Mesendoderm (in vitro differentiated cells): ENCODE measurements around the gene ZNF791.

Source experiments
- DNase-seq: peaks from one replicate; pipeline ENCODE4 v3.0.0; 2013
- H2AK5ac ChIP-seq: 2 replicates; pipeline ENCODE4 v1.6.1; 2013; ENCODE audit warnings: low read length, inconsistent platforms
- H2BK120ac ChIP-seq: 2 replicates; pipeline ENCODE4 v1.6.1; 2013; ENCODE audit warnings: low read depth, mild to moderate bottlenecking, low read length, moderate library complexity, mixed read lengths
- H2BK15ac ChIP-seq: replicated peaks from 2 replicates; pipeline ENCODE4 v1.6.1; 2013; ENCODE audit warnings: low read depth, mild to moderate bottlenecking, moderate library complexity
- H2BK5ac ChIP-seq: 2 replicates; pipeline ENCODE4 v1.6.1; 2013; ENCODE audit warnings: low read length, inconsistent platforms
- H3K18ac ChIP-seq: 2 replicates; pipeline ENCODE4 v1.6.1; 2013; ENCODE audit warnings: mild to moderate bottlenecking, low read length, mixed read lengths
- H3K23ac ChIP-seq: one replicate; pipeline ENCODE4 v1.6.1; 2013; ENCODE audit warnings: low read length
- H3K27ac ChIP-seq: 2 replicates; pipeline ENCODE4 v1.5.1; 2013; ENCODE audit warnings: low read depth, mild to moderate bottlenecking, inconsistent platforms, low read length, moderate library complexity
- H3K27me3 ChIP-seq: 2 replicates; pipeline ENCODE4 v1.6.1; 2013; ENCODE audit warnings: low read length, control low read depth, mild to moderate bottlenecking, inconsistent platforms; ENCODE audit not compliant: insufficient read depth, poor library complexity
- H3K36me3 ChIP-seq: 2 replicates; pipeline ENCODE4 v1.6.1; 2013; ENCODE audit warnings: low read length, inconsistent platforms; ENCODE audit not compliant: control insufficient read depth, insufficient read depth
- H3K4ac ChIP-seq: one replicate; pipeline ENCODE4 v1.6.1; 2013; ENCODE audit warnings: low read depth, mild to moderate bottlenecking, low read length, moderate library complexity
- H3K4me1 ChIP-seq: 2 replicates; pipeline ENCODE4 v1.6.1; 2013; ENCODE audit warnings: low read depth, low read length, inconsistent platforms; ENCODE audit not compliant: control insufficient read depth
- H3K4me2 ChIP-seq: 2 replicates; pipeline ENCODE4 v1.6.1; 2013; ENCODE audit warnings: low read length
- H3K4me3 ChIP-seq: 2 replicates; pipeline ENCODE4 v1.5.1; 2013; ENCODE audit warnings: mild to moderate bottlenecking, low read length
- H3K56ac ChIP-seq: one replicate; pipeline ENCODE4 v1.6.1; 2013; ENCODE audit warnings: low read length
- H3K79me1 ChIP-seq: 2 replicates; pipeline ENCODE4 v1.6.1; 2013; ENCODE audit warnings: low read length, inconsistent platforms
- H3K79me2 ChIP-seq: 2 replicates; pipeline ENCODE4 v1.6.1; 2013; ENCODE audit warnings: mild to moderate bottlenecking, low read length; ENCODE audit not compliant: control insufficient read depth, insufficient read depth
- H3K9ac ChIP-seq: 2 replicates; pipeline ENCODE4 v1.6.1; 2013; ENCODE audit warnings: low read length, inconsistent platforms
- H4K5ac ChIP-seq: one replicate; pipeline ENCODE4 v1.6.1; 2013; ENCODE audit warnings: low read length
- H4K8ac ChIP-seq: one replicate; pipeline ENCODE4 v1.6.1; 2013; ENCODE audit warnings: low read depth, mild to moderate bottlenecking, control low read depth, low read length, moderate library complexity
- WGBS: extraction: QIAGEN DNeasy Blood & Tissue Kit; methylation state at CpG from one replicate; pipeline ENCODE4 v1.1.7; 2013; ENCODE audit warnings: low lambda C conversion rate, missing lambda C conversion rate; ENCODE audit not compliant: insufficient coverage; ENCODE audit errors: extremely low coverage; 5-methylcytosine and 5-hydroxymethylcytosine counted together

The ZNF791 gene

DNA sequence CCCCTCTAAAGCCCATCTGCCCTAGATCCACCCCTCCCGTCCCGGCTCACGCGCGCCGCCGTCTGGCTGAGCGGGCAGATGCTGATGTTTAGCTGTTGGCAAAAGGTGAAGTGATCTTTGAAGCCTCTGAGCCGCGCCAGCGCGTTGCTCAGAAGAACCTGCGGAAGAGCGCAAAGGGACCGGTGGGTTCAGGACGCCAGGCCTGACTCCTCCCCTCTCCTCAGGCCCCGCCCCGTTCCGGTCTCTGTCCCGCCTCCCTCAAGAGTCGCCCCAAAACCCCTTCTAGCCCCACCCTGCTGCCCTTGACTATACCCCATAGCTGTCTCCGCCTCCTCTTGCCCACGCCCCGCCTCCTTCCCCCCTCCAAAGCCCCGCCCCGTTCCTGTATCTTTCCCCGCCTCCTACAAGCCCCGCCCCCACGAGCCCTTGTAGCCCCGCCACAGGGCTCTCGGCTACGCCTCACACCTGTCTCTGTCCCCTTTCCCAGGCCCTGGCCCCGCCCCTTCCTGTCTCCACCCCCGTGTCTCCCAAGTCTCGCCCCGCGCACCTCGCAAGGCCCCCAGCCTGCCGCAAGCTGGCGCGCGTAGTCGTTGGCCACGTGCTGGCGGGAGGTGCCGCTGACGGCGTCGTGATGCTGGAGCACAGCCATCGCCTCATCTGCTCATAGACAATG is 46.3 kb downstream of the ZNF791 start:
- Histone ChIP-seq H3K4ac (no peak overlapping the region), H3K56ac (no peak overlapping the region), H2BK15ac (no peak overlapping the region), H3K27ac (no peak overlapping the region), H4K8ac (no peak overlapping the region), H2AK5ac (no peak overlapping the region), H3K18ac (no peak overlapping the region), H2BK5ac (no peak overlapping the region), H4K5ac (no peak overlapping the region), H3K9ac (no peak overlapping the region), H3K4me3 (no peak overlapping the region), H3K23ac (no peak overlapping the region), H3K79me1 (no peaks in the 10 kb centered on the region), H3K79me2 (no peaks in the 10 kb centered on the region), H3K4me2 (no peak overlapping the region), H2BK120ac (no peak overlapping the region), H3K27me3 (no peaks in the 10 kb centered on the region), H3K36me3 (peaks cover 6% of the 10 kb centered on the region), H3K4me1 (no peaks in the 10 kb centered on the region)
- DNase-seq: peak; percentile 77
- WGBS: no CpG with 5 or more reads among the region's 50 CpGs

DNA sequence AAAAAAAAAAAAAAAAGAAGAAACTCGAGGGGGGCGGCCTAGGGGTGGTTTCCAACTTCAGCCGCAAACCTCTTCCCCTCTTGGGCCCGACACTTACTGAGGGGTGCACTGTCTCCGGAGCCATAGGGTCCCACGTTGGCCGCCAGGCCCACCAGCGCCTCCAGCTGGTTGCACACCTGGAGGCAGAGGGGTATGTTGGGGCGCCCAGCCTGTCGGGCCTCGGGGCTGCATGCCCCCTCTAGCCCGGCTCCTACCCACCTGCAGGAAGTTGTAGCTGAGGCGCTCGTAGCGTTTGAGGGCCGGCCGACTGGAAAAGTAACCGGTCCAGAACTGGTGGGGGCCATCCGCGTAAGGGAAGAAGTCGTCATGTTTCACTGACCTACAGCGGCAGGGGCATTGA is 47.2 kb downstream of the ZNF791 start:
- Histone ChIP-seq H3K4me2 (no peak overlapping the region), H2AK5ac (no peak overlapping the region), H3K79me2 (no peaks in the 10 kb centered on the region), H3K4me1 (no peaks in the 10 kb centered on the region), H2BK15ac (no peak overlapping the region), H3K79me1 (no peaks in the 10 kb centered on the region), H2BK5ac (no peak overlapping the region), H3K18ac (no peak overlapping the region), H3K9ac (no peak overlapping the region), H3K56ac (no peak overlapping the region), H3K27ac (no peak overlapping the region), H4K8ac (no peak overlapping the region), H3K4me3 (no peak overlapping the region), H3K23ac (no peak overlapping the region), H4K5ac (no peak overlapping the region), H3K4ac (no peak overlapping the region), H2BK120ac (no peak overlapping the region), H3K27me3 (no peaks in the 10 kb centered on the region), H3K36me3 (peaks cover 6% of the 10 kb centered on the region)
- no CpG with 5 or more reads among the region's 22 CpGs for WGBS
- no peak for DNase-seq

DNA sequence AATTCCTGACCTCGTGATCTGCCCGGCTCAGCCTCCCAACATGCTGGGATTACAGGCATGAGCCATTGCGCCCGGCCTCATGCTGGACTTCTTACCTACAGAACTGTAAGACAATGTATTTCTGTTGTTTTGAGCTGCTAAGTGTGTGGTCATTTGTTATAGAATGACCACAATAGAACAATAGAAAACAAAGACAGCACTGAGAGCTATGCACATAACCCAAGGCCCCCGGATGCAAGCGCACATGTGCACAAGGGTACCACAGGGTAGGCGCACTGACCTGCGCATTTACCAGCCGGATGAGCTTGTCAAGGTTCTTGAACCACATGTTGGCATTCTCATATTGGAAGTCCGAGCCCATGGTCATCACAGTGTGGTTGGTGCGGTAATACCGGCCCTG is 50.3 kb downstream of the ZNF791 start:
- Histone ChIP-seq H3K4me2 (no peak overlapping the region), H3K56ac (no peak overlapping the region), H2AK5ac (no peak overlapping the region), H3K4ac (no peak overlapping the region), H3K79me2 (no peaks in the 10 kb centered on the region), H3K79me1 (peaks cover 4% of the 10 kb centered on the region), H3K4me1 (peaks cover under 1% of the 10 kb centered on the region), H3K23ac (no peak overlapping the region), H3K9ac (no peak overlapping the region), H3K27me3 (no peaks in the 10 kb centered on the region), H4K5ac (no peak overlapping the region), H3K18ac (no peak overlapping the region), H2BK15ac (no peak overlapping the region), H2BK5ac (no peak overlapping the region), H3K27ac (no peak overlapping the region), H2BK120ac (no peak overlapping the region), H4K8ac (no peak overlapping the region), H3K4me3 (no peak overlapping the region), H3K36me3 (peaks cover 5% of the 10 kb centered on the region)
- WGBS: no CpG with 5 or more reads among the region's 12 CpGs
- DNase-seq: no peak

- Histone ChIP-seq H2AK5ac (no peak overlapping the region), H2BK5ac (no peak overlapping the region), H3K27me3 (no peaks in the 10 kb centered on the region), H3K4me1 (peaks cover 3% of the 10 kb centered on the region), H3K79me1 (peaks cover 11% of the 10 kb centered on the region), H2BK120ac (no peak overlapping the region), H3K4me3 (no peak overlapping the region), H3K36me3 (peaks cover 5% of the 10 kb centered on the region), H3K23ac (no peak overlapping the region), H3K18ac (no peak overlapping the region), H4K8ac (no peak overlapping the region), H3K27ac (no peak overlapping the region), H3K79me2 (peaks cover 5% of the 10 kb centered on the region), H3K4ac (no peak overlapping the region), H3K56ac (no peak overlapping the region), H3K4me2 (no peak overlapping the region), H3K9ac (no peak overlapping the region), H2BK15ac (no peak overlapping the region), H4K5ac (no peak overlapping the region)
- peak; percentile 82 for DNase-seq
- WGBS: no CpG with 5 or more reads among the region's 29 CpGs
Measured at GRCh38 chr19:12664406-12665280, 53.9 kb downstream of the ZNF791 start.

DNA sequence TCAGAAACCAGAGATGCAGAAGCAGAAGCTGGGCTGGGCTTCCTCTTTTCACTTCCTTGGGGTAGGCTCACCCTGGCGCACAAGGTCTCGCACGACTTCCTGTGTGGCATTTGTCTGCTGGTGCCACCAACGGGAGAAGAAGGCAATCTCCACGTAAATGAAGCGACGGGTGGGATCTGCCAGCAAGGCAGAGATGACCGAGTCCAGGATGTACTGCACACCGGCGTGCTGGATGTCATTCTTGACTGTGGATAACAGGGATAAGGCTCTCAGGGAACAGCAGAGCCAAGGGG is 54.5 kb downstream of the ZNF791 start:
- no peak overlapping the region for H3K18ac ChIP-seq
- H3K4me1 ChIP-seq: peaks cover 3% of the 10 kb centered on the region
- no peak overlapping the region for H3K23ac ChIP-seq
- H3K36me3 ChIP-seq: peaks cover 5% of the 10 kb centered on the region
- peaks cover 5% of the 10 kb centered on the region for H3K79me2 ChIP-seq
- no peak for DNase-seq
- no peak overlapping the region for H2AK5ac ChIP-seq
- no peak overlapping the region for H3K4me2 ChIP-seq
- WGBS: no CpG with 5 or more reads among the region's 10 CpGs
- H2BK120ac ChIP-seq: no peak overlapping the region
- H2BK5ac ChIP-seq: no peak overlapping the region
- H2BK15ac ChIP-seq: no peak overlapping the region
- H3K4ac ChIP-seq: no peak overlapping the region
- H4K8ac ChIP-seq: no peak overlapping the region
- H4K5ac ChIP-seq: no peak overlapping the region
- H3K79me1 ChIP-seq: peaks cover 13% of the 10 kb centered on the region
- H3K56ac ChIP-seq: no peak overlapping the region
- H3K27me3 ChIP-seq: no peaks in the 10 kb centered on the region
- H3K4me3 ChIP-seq: no peak overlapping the region
- no peak overlapping the region for H3K9ac ChIP-seq
- H3K27ac ChIP-seq: no peak overlapping the region
